Hematopoietic multipotent progenitor cell treated with erythropoietin and hydrocortisone succinate and interleukin-3 and kit ligand, for 4 days (in vitro differentiated cells): Measurements from ENCODE around the gene MYOG.

ENCODE experiments used
- DNase-seq: peaks from one replicate; pipeline ENCODE4 v3.0.0-alpha.2; 2015

Gene MYOG

GRCh38 chr1:203072002-203072602, 13.7 kb downstream of the MYOG start:
- no peak for DNase-seq

- peak; percentile 40 for DNase-seq
These were observed 16.6 kb downstream of the MYOG start for GRCh38 chr1:203069030-203069747.

- DNase-seq: no peak
These were observed 18.8 kb downstream of the MYOG start for GRCh38 chr1:203066965-203067364.

GRCh38 chr1:203065986-203066385, 19.8 kb downstream of the MYOG start:
- DNase-seq: no peak

- no peak for DNase-seq
These were observed 20.6 kb downstream of the MYOG start for GRCh38 chr1:203065191-203065590.

GRCh38 chr1:203063287-203063686, 22.5 kb downstream of the MYOG start:
- DNase-seq: peak; percentile 28

- no peak for DNase-seq
These were observed 25.7 kb downstream of the MYOG start for GRCh38 chr1:203060115-203060514.

GRCh38 chr1:203059485-203059884, 26.3 kb downstream of the MYOG start:
- peak; percentile 20 for DNase-seq

- peak; percentile 40 for DNase-seq
These were observed 27.2 kb downstream of the MYOG start for GRCh38 chr1:203058676-203058935.

- DNase-seq: no peak
These were observed 27.7 kb downstream of the MYOG start for GRCh38 chr1:203057911-203058675.

- no peak for DNase-seq
These were observed 29.3 kb downstream of the MYOG start for GRCh38 chr1:203056516-203056915.

- DNase-seq: no peak
These were observed 29.8 kb downstream of the MYOG start for GRCh38 chr1:203056012-203056411.

GRCh38 chr1:203055161-203055799, 30.5 kb downstream of the MYOG start:
- no peak for DNase-seq

- no peak for DNase-seq
These were observed 31.2 kb downstream of the MYOG start for GRCh38 chr1:203054642-203055041.

GRCh38 chr1:203054184-203054583, 31.6 kb downstream of the MYOG start:
- DNase-seq: no peak

GRCh38 chr1:203052601-203053000, 33.2 kb downstream of the MYOG start:
- DNase-seq: no peak

- peak; percentile 24 for DNase-seq
These were observed 33.9 kb downstream of the MYOG start for GRCh38 chr1:203051841-203052324.

GRCh38 chr1:203050826-203051225, 35.0 kb downstream of the MYOG start:
- DNase-seq: no peak

GRCh38 chr1:203049576-203050180, 36.1 kb downstream of the MYOG start:
- DNase-seq: no peak

GRCh38 chr1:203049077-203049476, 36.7 kb downstream of the MYOG start:
- DNase-seq: no peak

- no peak for DNase-seq
These were observed 37.2 kb downstream of the MYOG start for GRCh38 chr1:203048555-203049051.

- no peak for DNase-seq
These were observed 37.7 kb downstream of the MYOG start for GRCh38 chr1:203048086-203048485.
